A673 (cell line): Measurements from ENCODE around the gene S100A9.

Source experiments
- EZH2 ChIP-seq: fragments of 200-600 bp; sonication (generic); IDR thresholded peaks from 2 replicates; pipeline ENCODE4 v1.6.1; 2017; ENCODE audit warnings: borderline replicate concordance, low read depth, mild to moderate bottlenecking, mixed read lengths, antibody characterized with exemption, low read length; ENCODE audit not compliant: poor library complexity, severe bottlenecking
- TF ChIP-seq, protein P1 (sequence below): fragments of 300-800, 200-600 bp; sonication (generic); conservative IDR thresholded peaks from 2 replicates; pipeline ENCODE4 v1.5.1; 2017; ENCODE audit warnings: low read depth, mild to moderate bottlenecking, antibody characterized with exemption, low read length, moderate library complexity, mixed read lengths

DNA sequence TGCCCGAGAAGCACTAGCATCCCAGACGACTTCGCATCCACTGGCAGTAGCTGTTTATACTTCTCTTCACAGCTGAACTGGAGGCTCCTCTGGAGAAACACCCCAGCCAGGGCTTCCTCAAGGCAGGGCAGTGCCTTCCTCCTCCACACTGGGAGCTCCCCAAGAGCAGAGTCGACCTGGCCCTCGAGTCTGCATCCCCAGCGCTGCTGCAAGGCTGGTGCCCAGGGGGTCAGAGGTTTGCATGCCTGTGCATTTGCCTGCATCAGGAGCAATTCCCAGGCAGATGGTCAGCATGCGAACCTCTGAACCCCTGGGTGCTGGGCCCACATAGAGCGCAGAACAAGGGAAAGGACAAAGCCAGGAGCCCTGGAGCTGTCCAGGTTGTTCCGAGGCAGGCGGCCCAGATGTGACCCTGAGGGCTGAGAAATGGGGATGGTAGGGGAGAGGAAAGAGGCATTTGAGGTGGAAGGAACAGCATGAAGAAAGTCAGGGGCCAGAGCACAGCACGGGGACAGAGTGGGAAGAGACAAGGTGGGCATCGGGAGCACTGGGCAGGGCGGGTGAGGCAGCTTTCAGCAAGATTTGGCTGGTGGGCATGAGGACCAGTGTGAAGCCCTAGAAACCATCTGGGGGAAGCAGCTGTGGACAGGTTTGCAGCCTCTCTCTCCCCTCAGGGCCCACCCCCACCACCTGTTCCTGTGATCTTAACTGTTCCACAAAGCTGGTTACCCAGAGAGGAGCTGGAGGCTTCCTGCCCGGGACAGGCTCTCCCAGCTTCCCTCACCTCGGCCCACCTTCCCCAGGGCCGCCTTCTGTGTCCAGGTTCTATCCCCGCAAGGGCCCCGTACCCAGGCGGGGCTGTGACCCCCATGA, 39.6 kb downstream of the S100A9 start:
- TF ChIP-seq, protein P1, sequence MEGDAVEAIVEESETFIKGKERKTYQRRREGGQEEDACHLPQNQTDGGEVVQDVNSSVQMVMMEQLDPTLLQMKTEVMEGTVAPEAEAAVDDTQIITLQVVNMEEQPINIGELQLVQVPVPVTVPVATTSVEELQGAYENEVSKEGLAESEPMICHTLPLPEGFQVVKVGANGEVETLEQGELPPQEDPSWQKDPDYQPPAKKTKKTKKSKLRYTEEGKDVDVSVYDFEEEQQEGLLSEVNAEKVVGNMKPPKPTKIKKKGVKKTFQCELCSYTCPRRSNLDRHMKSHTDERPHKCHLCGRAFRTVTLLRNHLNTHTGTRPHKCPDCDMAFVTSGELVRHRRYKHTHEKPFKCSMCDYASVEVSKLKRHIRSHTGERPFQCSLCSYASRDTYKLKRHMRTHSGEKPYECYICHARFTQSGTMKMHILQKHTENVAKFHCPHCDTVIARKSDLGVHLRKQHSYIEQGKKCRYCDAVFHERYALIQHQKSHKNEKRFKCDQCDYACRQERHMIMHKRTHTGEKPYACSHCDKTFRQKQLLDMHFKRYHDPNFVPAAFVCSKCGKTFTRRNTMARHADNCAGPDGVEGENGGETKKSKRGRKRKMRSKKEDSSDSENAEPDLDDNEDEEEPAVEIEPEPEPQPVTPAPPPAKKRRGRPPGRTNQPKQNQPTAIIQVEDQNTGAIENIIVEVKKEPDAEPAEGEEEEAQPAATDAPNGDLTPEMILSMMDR: no peak
- no peak for TF ChIP-seq EZH2
